ENCODE results near the gene NDEL1. TPM values are rescaled to one million over a fixed set of nuclear protein-coding genes. Genes with fewer than 3 reads are reported as not detected.

NDEL1 gene
- total RNA-seq, 4 donors from 2014 or later = 172 to 237 (median 230) TPM

- Histone ChIP-seq H3K4me1 (no peaks in the 10 kb centered on the region), H3K27me3 (no peaks in the 10 kb centered on the region), H3K27ac (no peak overlapping the region), H3K36me3 (peaks cover 68% of the 10 kb centered on the region), H3K4me3 (no peak overlapping the region), H3K9me3 (no peaks in the 10 kb centered on the region)
- TF ChIP-seq EP300 (IDR thresholded peaks at IDR 0.05) = no peak
- no peak for TF ChIP-seq POLR2AphosphoS5 (IDR thresholded peaks at IDR 0.05)
- no peak for TF ChIP-seq CTCF (IDR thresholded peaks at IDR 0.05)
- no peak for TF ChIP-seq POLR2A (IDR thresholded peaks at IDR 0.05)
- WGBS = 98% methylated on average over 5 of the region's 5 CpGs
- peak in 1 of 2 donors; percentile 44 for DNase-seq (ENCODE audit: low spot score in 2 of 2)
Observed at GRCh38 chr17:8487743-8488142, 52.1 kb downstream of the NDEL1 start.

GRCh38 chr17:8488491-8488890 is 52.8 kb downstream of the NDEL1 start:
- Histone ChIP-seq H3K36me3 (peaks cover 72% of the 10 kb centered on the region), H3K4me3 (no peak overlapping the region), H3K27ac (peak overlapping the region; percentile 55), H3K27me3 (no peaks in the 10 kb centered on the region), H3K9me3 (no peaks in the 10 kb centered on the region), H3K4me1 (no peaks in the 10 kb centered on the region)
- 98% methylated on average over 6 of the region's 6 CpGs for WGBS
- no peak for TF ChIP-seq EP300 (IDR thresholded peaks at IDR 0.05)
- TF ChIP-seq POLR2A (IDR thresholded peaks at IDR 0.05) = no peak
- no peak for TF ChIP-seq POLR2AphosphoS5 (IDR thresholded peaks at IDR 0.05)
- TF ChIP-seq CTCF (IDR thresholded peaks at IDR 0.05) = no peak
- DNase-seq (ENCODE audit: low spot score in 2 of 2) = no peak

GRCh38 chr17:8488901-8489300 is 53.2 kb downstream of the NDEL1 start:
- Histone ChIP-seq H3K9me3 (no peaks in the 10 kb centered on the region), H3K4me3 (no peak overlapping the region), H3K27me3 (no peaks in the 10 kb centered on the region), H3K4me1 (no peaks in the 10 kb centered on the region), H3K27ac (peak overlapping the region; percentile 55), H3K36me3 (peaks cover 74% of the 10 kb centered on the region)
- TF ChIP-seq POLR2AphosphoS5 (IDR thresholded peaks at IDR 0.05) (no peak), CTCF (IDR thresholded peaks at IDR 0.05) (no peak), EP300 (IDR thresholded peaks at IDR 0.05) (no peak), POLR2A (IDR thresholded peaks at IDR 0.05) (no peak)
- WGBS = 80% methylated on average over 4 of the region's 4 CpGs
- peak in 1 of 2 donors; percentile 85 for DNase-seq (ENCODE audit: low spot score in 2 of 2)

GRCh38 chr17:8489841-8490240 is 54.2 kb downstream of the NDEL1 start:
- no peak for DNase-seq (ENCODE audit: low spot score in 2 of 2)
- Histone ChIP-seq H3K36me3 (peaks cover 74% of the 10 kb centered on the region), H3K27me3 (no peaks in the 10 kb centered on the region), H3K4me1 (no peaks in the 10 kb centered on the region), H3K4me3 (no peak overlapping the region), H3K9me3 (no peaks in the 10 kb centered on the region), H3K27ac (no peak overlapping the region)
- TF ChIP-seq EP300 (IDR thresholded peaks at IDR 0.05) (no peak), POLR2A (IDR thresholded peaks at IDR 0.05) (no peak), CTCF (IDR thresholded peaks at IDR 0.05) (no peak), POLR2AphosphoS5 (IDR thresholded peaks at IDR 0.05) (no peak)
- 76% methylated on average over 3 of the region's 3 CpGs for WGBS

- DNase-seq (ENCODE audit: low spot score in 2 of 2) = no peak
- Histone ChIP-seq H3K27ac (no peak overlapping the region), H3K36me3 (peaks cover 74% of the 10 kb centered on the region), H3K27me3 (no peaks in the 10 kb centered on the region), H3K4me1 (no peaks in the 10 kb centered on the region), H3K4me3 (no peak overlapping the region), H3K9me3 (no peaks in the 10 kb centered on the region)
- 91% methylated on average over 17 of the region's 17 CpGs for WGBS
- TF ChIP-seq EP300 (IDR thresholded peaks at IDR 0.05) (no peak), POLR2A (IDR thresholded peaks at IDR 0.05) (no peak), CTCF (IDR thresholded peaks at IDR 0.05) (no peak), POLR2AphosphoS5 (IDR thresholded peaks at IDR 0.05) (no peak)
Observed at GRCh38 chr17:8490256-8491023, 54.8 kb downstream of the NDEL1 start.

Data from suprapubic skin (tissue), 4 donors.